HG03342 (cell line): Measurements from ENCODE around the gene MYBPH.

ENCODE experiments used
- ATAC-seq: cut with Tn5 transposase; IDR thresholded peaks from one replicate; pipeline ENCODE4 v1.9.1; 2021; ENCODE audit warnings: mild to moderate bottlenecking, moderate library complexity; ENCODE audit not compliant: unreplicated experiment

MYBPH gene

DNA sequence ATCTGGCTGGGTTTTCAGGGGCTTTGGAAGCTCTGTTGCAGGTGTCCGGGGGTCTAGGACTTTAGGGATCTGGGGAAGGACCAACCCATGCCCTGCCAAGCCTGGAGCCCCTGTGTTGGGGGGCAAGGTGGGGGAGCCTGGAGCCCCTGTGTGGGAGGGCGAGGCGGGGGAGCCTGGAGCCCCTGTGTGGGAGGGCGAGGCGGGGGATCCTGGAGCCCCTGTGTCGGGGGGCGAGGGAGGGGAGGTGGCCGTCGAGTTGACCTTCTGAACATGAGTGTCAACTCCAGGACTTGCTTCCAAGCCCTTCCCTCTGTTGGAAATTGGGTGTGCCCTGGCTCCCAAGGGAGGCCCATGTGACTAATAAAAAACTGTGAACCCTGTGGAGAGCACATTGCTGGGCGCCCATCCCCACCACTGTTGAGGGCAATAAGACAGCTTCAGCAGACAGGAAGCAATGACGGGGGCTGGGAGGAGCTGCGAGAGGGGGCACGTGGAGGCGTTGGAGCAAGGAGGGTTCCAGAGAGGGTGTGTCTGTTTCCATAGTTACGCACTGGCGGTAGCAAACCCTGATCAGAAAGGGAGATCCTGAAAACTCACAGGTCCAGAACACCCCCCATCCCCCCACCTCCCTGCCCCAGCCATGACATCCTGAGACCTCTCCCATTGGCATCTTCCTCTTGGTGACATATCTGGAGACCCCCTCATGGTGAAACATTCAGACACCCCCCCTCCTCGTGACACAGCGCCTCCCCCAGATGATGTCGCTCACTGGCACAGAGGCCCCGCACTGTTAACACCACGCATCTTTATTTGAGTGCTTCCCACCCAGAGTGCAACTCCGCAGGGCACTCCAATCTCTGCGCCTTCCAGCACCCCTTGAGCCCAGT, 8.4 kb downstream of the MYBPH start:
- no peak for ATAC-seq

DNA sequence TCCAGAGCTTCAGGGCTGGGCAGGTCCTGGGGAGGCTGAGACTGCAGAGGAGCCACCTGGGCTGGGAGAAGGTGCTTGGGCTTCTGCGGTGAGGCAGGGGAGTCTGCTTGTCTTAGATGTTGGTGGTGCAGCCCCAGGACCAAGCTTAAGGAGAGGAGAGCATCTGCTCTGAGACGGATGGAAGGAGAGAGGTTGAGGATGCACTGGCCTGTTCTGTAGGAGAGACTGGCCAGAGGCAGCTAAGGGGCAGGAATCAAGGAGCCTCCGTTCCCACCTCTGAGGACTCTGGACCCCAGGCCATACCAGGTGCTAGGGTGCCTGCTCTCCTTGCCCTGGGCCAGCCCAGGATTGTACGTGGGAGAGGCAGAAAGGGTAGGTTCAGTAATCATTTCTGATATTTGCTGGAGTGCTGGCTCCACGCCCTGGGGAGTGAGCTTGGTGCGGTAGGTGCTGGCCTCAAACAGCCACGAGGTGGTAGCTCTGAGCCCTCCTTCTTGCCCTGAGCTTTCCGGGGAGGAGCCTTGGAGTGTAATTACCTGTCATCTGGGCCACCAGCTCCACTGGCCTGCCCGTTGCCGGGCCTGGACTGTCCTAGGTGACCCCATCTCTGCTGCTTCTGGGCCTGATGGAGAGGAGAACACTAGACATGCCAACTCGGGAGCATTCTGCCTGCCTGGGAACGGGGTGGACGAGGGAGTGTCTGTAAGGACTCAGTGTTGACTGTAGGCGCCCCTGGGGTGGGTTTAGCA, 9.3 kb downstream of the MYBPH start:
- no peak for ATAC-seq

DNA sequence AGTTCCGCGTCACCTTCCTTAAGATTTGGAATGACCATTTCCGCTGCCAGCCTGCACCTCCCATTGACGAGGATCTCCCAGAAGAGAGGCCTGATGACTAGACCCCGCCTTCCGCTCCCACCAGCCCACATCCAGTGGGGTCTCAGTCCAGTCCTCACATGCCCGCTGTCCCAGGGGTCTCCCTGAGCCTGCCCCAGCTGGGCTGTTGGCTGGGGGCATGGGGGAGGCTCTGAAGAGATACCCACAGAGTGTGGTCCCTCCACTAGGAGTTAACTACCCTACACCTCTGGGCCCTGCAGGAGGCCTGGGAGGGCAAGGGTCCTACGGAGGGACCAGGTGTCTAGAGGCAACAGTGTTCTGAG, 9.8 kb downstream of the MYBPH start:
- ATAC-seq, result no peak

DNA sequence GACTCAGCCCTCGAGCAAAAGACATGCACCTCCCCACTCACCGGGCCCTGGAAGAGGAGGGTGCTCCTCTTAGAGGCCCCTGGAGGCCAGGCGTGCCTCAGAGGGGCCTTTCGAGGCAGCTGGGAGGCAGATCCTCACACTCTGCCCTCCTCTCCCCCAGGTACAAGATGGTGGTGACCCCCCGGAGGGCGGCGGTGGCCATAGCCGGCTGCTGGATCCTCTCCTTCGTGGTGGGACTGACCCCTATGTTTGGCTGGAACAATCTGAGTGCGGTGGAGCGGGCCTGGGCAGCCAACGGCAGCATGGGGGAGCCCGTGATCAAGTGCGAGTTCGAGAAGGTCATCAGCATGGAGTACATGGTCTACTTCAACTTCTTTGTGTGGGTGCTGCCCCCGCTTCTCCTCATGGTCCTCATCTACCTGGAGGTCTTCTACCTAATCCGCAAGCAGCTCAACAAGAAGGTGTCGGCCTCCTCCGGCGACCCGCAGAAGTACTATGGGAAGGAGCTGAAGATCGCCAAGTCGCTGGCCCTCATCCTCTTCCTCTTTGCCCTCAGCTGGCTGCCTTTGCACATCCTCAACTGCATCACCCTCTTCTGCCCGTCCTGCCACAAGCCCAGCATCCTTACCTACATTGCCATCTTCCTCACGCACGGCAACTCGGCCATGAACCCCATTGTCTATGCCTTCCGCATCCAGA, 10.4 kb downstream of the MYBPH start:
- ATAC-seq, result no peak

DNA sequence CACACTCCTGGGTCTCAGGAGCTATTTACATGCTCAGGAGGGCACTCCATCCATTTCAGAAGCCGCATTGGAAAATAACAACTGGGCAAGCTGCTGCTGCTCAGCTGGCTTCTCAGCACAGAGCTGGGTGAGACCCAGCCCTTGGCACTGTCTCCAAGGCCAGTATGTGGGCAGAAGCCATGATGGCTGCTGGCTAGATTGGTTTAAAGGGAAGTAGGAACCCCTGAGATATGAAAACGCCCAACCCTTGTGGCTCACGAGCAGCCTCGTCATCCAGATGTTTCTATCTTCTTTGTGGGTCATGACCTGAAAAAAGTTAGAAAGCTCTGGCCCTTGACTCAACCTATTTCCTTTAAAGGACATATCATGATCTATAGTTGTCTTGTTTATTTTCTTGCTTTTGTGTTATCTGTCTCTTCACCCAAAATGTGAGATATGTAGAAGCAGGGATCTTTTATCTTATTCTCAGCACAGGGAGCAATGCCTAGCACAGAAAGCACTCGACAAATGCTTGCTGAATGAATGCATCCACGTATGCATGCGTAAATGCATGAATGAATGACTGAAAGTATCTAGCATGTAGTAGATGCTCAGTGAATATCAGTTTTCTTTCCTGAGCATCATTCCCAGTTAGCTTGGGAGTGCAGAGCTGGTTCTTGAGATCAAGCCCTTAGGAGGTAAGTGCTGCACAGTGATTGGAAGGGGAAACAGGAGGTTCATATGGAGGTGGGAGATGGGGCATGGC, 11.6 kb downstream of the MYBPH start:
- ATAC-seq, result no peak

DNA sequence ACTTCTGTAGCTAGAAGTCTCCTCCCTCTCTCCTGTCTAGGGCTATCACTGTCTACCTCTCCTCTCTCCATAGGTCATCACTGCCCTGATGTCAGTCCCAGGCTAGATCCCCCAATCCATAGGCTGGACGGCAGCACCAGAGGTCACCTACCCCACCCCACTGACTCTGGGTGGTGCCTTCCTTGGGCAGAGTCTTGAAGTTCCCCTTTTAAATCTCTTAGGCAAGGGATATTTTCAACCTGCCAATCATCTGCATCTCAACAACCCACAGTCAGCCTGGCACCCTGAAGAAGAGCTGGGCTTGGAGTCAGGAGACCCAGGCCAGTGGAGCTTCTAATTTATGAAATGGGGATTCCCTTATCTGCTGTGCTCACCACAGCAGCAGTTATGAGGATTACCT, 13.2 kb downstream of the MYBPH start:
- ATAC-seq, result no peak

DNA sequence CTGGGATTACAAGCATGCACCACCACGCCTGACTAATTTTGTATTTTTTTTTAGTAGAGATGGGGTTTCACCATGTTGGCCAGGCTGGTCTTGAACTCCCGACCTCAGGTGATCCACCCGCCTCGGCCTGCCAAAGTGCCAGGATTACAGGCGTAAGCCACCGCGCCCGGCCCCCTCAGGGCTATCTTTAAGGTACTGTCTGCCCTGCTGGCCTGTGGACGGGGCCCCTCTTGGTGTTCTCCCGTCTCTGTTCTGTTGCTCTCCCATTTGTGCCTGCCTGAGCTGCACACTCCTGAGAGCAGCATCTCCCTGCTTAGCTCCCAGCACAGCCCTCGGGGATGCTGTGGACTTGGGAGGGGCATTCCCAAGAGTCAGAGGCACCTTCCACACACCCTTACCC, 13.9 kb downstream of the MYBPH start:
- ATAC-seq, result no peak

DNA sequence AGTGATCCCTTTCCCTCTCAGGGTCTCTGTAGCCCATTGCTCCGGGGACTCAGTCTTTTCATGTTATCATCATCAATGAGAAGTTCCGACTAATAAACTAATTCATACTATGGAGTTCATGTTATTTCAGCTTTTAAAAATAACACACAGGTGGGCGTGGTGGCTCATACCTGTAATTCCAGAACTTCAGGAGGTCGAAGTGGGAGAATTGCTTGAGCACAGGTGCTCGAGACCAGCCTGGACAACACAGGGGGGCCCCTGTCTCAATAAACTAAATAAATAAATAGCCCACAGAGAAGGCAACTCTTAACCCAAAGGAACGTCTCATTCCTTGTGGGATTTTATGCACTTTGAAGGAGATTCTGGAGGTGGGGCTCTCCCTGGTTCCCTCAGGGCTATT, 14.5 kb downstream of the MYBPH start:
- no peak for ATAC-seq

DNA sequence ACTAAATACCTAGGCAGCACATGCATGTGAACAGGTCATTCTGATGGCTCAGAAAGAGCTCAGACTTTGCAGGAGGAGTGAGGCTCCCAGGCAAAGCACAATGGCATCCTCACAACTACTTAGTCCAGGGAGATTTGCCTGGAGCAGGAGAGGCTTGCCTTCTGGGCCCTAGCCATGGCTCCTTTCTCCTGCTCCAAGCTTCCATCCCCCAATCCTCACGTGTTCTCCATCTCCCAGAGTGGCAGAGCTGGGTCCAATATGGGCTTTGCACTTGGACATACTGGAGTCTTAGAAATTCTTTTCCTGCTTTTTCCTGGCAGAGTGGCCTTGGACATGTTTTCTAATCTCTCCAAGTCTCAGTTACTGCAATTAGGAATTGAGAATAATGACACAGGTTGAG, 15.8 kb downstream of the MYBPH start:
- no peak for ATAC-seq

DNA sequence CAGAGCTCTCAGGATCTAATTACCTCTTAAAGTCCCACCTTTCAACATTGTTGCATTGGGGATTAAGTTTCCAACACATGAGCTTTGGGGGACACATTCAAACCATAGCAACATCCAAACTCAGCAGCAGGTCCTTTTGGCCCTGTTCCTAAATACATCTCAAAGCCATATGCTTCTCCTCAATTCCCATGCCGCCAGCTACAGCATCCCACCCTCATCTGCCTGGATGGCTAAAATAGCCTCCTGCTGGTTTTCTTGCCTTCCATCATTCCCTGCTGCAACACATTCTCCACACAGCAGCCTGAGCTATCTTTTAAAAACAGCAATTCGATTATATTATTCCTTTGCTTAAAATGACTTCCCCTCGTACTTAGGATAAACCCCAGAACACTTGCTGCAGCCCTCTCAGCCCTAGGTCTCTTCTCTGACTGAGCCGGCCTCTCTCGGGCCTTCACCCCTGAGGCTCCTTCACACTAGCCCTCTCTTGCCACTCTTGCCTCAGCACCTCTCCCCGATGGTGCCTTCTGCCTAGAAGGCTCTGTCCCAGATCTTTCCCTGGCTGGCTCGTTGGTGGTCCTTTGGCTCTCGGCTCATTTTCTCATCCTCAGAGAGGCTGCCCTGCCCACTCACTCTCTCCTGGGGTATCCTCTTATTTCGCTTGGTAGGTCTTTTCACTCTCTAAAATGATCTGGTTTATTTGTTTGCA, 16.5 kb downstream of the MYBPH start:
- no peak for ATAC-seq

DNA sequence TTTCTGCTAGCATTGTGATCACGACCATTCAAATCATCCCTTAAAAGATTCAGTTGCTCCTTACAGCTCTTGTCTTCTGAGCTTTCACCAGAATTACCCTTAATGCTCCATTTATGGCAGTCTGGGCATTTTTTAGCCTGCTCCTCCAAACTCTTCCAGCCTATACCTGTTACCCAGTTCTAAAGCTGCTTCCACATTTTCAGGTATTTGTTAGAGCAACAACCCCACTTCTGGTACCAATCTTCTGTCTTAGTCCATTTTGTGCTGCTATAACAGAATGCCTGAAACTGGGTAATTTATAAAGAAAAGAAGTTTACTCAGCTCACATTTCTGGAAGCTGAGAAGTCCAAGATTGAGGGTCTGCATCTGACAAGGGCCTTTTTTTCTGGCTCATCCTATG, 17.2 kb downstream of the MYBPH start:
- no peak for ATAC-seq

DNA sequence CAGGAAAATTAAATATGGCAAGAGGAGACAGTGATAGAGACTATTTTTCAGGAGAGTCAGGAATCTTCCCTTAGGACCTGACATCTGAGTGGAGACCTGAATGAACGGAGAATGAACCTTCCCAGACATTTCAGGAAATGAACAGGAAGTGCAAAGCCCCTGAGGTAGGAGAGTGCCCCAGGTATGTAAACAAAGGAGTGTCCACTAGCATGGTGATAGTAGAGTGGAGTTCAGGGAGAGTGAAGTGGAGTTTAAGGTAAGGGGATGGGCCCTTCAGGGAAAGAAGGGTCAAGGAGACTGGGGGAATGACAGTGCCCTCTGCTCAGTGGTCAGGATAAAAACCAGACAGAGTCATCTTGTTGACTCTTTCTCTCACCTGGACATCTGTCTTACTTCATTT, 19.3 kb downstream of the MYBPH start:
- no peak for ATAC-seq

DNA sequence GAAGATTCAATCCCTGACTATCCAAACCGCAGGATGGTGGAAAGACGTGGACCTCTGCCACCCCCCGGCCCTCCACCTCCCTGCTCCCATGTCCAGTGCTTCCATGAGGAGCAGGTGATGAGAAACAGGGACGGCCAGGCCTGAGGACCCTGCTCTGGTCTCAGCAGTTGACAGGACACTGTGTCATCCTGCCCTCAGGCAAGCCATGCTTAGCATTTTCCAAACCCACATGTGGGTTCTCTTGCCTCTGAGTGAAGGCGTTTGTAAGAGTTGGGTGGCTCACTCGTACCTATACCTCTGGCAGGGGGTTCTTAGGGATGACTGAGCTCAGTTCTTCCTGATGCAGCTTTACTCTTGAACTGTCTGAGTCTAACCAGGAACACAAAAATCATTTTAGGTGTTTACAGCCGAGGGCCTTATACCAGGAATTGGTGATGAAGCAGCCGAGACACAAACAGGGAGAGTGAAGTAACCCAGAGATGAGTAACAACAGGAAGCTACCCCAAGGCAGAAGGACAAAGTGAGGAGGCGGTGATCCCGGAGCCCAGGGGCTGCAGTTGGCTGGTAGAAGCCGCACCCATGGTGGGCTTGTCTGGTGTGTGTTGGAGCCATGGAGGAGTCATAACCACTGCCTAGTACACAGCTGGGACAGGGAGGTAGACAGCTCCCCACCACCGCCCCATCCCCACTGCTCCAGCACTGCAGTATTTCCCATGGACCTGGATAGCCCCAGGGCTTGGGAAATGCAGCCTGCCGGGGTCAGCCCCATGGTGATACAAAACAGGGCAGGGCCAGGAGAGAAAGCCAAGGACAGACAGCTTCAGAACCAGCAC, 21.4 kb downstream of the MYBPH start:
- no peak for ATAC-seq

DNA sequence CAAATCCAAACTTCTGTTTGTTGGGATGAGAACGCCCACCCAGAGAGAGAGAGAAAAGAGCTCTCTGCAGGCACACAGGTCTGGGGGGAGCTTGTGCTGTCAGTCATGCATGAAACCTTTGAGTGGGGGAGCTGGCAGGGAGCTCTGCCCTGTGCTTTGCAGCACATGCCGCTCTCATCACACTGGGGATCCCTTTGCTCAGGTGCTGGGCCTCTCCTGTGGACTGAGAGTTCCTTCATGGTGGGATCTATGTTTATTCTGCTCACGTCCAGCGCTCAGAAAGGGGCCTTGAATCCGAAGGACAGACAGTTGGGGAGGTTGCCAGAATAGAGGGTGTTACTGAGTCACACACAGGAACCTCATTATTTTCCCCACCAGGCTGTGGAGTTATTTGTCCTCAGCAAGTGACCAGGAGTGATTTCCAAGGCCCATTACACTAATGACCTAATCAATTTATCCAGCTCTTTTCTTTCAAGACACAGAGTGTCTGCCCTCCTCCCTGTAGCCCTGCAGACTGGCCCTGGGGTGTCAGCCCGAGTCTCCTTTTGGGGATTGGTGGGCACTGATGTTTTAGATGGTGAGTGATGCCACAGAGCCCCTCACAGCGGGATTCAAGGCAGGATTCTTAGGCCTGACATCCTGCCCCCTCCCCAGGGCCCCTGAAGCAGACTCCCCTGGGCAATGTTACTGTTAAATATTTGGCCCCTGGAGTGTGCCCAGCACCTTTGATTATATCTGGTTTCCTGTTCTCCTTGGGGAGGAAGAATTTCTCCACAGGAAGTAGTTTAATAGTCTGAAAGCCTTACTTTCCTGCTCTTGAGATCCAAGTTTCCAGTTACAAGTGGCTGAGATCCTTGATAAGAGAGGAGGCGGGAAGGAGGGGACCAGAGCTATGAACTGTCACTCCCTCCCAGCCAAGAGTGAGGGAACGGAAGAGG, 22.3 kb downstream of the MYBPH start:
- no peak for ATAC-seq

DNA sequence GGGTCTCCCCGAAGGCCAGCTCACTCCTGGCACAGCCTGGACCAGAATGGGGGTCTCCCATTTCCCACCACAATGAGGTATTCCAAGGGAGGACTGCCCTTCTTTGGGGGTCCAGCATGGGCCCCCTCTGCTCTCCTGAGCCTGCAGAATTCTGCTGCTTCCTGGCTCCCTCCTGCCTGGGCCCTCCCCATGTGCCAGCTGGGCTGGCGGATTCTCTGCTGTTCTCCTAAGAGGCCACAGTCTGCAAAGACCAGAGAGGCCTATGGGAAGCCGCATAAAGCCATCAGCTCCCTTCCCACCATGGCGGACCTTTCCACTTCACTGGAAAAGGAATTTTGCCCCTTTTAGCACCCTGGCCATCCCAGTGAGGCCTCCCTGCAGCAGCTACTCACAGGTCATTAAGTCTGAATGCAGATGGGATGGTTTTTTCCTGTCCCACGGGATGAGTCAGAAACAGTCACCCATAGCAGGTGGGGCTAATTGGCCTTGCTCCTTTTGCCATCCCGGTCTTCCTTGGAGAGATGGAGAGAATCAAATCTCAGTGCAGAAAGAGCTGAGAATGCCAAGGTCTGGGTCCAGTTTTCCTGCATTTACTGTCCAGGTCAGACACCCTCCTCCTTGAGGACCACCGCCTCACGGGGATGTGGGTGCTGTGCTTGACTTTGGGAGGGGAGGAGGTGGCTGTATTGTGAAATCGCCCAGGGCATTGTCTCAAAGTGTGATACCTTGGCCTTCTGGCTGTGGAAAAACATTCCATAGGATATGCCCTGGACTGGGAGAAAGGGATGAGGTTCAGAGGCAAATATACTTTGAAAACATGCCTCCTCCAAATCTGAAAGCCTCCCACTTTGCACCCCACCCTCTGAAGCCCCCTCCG, 23.2 kb downstream of the MYBPH start:
- ATAC-seq, result no peak

DNA sequence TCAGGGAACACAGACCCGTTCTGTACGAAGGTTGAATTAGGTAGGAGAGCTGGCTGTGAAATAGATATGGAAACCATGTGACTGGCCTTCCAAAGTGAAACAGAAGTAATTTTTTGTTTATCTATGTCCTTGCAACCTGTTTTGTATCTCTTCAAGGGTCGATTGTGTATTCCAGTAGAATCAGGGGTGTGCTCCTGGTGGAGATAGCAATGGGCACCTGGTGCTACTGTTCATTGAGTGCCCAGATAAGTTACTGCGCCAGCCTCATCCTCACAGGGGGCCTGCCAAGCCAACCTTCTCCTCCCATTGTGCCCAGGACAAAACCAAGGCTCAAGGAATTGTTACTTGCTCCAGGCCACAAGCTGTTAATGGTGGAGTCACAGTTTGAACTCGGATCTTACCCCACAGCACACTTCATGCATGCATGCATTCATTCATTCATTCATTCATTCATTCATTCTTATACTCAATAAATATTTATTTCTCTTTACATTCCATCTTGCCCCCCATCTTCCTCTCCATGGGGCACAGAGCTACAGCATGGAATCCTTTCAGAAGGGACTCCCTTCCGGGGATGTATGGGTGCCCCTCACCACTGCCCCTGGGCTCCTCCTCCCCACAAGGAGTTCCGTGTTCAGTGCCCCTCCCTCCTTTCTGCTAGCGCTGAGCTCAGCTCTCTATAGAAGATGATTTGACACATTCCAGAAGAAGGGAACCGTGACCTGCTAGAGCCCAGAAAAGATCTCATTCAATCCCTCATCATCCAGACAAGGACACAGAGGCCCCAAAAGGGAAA, 24.1 kb downstream of the MYBPH start:
- ATAC-seq, result no peak
